GM19240 (cell line): ENCODE data around the gene GRPEL2.

ENCODE experiments used
- DNase-seq: peaks from one replicate; pipeline ENCODE4 v3.0.0; 2011; ENCODE audit warnings: low spot score; ENCODE audit not compliant: insufficient read length

GRPEL2 gene

DNA sequence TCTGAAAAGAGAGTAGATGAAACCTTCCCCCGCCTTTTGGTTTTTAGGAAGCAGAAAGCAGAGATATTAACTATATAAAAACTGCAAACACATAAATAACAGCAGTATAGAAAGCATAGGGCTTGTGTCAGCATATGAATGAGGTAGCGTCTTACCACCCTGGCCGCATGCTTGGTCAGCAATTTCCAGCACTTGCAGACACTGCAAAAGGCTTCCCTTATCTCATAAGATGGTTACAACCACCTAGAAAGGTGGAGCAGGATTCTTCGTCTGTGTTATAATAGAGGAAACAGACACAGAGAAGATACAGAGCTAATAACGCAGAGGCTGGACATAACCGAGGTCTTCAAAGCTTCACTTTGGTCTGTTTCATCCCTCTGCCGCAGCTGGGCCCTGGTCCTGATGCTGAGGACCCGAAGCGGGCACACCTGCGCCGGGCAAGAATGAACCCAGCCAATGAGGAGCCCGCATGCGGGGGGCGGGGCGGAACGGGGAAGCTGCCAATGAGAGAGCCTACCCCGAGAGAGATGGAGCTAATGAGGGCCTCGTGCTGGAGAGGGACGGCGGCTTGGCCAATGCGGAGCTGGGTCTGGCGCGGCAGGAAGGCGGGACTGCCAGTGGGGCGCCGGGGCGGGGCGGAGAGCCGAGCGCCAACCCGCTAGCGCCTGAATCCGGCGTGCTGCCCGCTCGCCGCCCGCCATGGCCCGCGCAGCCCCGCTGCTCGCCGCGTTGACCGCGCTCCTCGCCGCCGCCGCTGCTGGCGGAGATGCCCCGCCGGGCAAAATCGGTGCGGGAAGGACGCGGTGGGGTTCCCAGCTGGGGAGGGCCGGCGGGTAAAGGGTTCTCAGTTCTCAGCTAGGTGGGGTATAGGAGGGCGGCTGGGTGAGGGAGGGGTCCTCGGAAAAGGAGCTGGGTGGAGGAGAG is 12.3 kb downstream of the GRPEL2 start, which contains the start of gene PCYOX1L:
Gene PCYOX1L (plus strand): TSS at position 677 of the 924 bp plus-strand sequence. CDS start 23 bp downstream, at position 700.
- peak; percentile 89 for DNase-seq

DNA sequence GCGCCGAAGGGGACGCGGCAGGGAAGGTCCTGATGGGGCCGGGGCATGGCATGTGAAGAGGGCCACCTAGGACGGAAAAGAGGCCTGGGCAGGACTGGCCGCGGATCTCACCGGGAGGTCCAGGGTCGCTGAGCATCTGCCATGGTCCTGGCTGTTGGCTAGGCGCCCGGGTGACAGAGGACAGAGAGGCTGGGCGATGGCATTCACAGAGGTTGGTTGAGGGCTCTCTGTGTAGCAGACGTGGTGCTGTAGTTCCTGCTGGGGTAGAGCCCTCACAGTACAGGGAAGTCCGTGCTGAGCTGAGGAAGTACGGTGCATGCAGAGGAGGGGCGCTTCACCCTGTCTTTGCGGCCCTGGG is 13.0 kb downstream of the GRPEL2 start:
- DNase-seq = no peak

DNA sequence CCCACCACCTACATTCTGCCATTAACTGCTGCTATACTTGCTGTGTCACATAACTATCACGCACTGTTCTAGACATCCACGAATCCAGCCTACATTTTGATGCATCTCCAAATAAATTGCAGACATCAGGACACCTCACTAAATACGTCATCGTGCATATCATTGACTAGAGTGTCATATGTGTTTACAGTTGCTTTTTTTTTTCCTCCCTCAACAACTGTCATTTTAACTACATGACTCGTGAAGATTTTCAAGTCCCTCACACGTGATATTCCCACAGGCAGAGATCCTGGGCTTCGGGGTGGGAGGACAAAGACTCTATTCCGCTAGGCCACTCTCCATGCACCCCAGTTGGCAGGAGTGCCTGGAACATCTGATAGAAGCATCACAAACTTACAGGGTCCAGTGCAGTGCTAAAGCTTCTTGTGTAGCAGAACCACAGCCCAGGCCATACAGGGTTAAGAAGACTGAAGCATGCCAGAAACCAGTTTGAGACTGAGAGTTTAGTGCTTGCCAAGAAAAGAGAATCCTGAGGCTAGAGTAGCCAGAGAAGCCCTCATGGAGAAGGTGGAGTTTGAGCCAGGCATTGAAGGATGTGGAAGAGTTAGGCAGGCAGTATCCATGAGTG is 13.7 kb downstream of the GRPEL2 start:
- no peak for DNase-seq

DNA sequence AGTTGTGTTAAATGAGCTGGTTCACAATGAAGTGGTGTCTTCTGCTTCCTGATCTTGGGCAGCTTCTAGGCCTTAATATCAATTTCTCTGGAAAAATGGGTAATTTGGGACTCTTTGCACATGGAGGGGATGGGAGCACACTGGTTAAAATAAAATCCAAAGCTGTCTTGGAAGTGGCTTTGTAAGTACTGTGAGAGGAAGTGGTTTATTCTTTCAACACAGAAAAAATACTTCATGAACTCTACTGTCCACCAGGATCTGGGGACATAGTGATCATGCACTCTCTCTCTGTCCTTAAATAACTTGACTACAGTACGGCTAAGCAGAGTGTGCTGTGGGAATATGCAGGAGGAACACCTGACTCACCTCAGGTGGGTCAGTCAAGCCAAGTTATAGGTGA is 15.0 kb downstream of the GRPEL2 start:
- DNase-seq = no peak

DNA sequence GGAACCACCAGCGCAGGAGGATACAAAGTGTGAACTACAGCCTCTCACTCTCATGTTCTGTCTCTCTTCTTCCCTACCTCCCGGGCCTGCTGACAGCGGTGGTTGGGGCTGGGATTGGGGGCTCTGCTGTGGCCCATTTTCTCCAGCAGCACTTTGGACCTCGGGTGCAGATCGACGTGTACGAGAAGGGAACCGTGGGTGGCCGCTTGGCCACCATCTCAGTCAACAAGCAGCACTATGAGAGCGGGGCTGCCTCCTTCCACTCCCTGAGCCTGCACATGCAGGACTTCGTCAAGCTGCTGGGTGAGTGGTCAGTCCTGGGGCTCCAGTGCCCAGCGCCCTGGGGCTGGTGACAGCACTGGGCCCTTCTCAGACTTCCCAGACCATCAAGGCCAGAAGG is 17.2 kb downstream of the GRPEL2 start:
- no peak for DNase-seq

DNA sequence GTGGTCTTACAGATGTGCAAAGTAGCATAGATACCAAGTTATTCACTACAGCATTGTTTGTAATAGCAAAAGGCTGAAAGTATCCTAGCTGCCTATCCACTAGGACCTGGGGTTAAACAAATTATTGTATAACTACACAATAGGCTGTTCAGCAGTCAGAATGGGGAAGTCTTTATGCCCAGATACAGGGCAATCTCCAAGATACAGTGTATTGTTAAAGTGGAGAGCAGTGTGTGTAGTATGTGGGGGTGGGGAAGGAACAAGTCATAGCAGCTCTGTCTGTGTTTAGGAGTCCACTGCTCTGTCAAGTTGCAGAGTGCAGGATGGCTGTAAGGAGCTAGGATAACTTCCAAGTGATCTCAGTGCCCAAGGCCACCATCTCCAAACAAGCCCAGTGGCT is 18.1 kb downstream of the GRPEL2 start:
- DNase-seq = no peak

- DNase-seq = no peak
Measured at GRCh38 chr5:149363936-149364335, 18.6 kb downstream of the GRPEL2 start.

GRCh38 chr5:149364719-149365118 is 19.4 kb downstream of the GRPEL2 start:
- DNase-seq = no peak

DNA sequence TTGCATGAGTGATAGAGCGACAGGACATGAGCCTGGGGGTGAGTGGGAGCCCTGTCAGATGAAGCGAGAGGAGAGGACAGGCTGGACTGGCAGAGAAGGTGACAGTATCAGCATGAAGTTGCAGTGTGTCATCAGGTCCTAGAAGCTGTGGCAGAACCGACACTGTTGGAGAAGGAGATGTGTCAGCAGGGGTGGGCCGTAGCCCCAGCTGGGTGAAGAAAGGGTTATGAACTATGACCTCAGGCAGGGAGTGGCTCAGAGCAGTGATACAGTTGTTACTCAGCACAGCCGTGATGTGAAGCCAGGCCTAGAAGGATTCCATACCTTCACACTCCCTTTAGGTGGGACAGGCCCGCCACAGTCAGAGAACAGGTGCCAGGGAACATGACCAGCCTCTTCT is 20.1 kb downstream of the GRPEL2 start:
- no peak for DNase-seq

- no peak for DNase-seq
Measured at GRCh38 chr5:149366169-149366729, 20.9 kb downstream of the GRPEL2 start.

GRCh38 chr5:149367249-149367971 is 22.1 kb downstream of the GRPEL2 start:
- peak; percentile 70 for DNase-seq

GRCh38 chr5:149367972-149368645 is 22.8 kb downstream of the GRPEL2 start:
- no peak for DNase-seq

DNA sequence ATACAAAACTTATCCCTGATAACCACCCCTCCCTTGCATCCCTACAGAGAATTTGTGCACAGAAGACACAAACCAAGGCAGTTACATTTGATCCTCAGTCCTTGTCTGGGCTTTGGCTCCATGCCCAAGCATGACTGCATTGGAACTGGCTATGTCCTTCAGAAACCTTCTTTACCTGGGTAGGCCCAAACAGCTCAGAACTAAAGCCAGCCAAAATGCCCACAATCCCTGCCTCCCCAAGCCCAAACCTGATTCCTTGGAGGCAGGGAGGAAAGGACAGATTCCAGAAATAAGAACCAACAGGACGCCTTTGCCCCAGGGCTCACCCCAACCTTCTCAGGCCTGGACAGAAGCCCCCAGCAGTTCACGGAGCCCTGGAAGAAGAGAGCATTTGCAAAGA is 25.6 kb downstream of the GRPEL2 start:
- DNase-seq = no peak

DNA sequence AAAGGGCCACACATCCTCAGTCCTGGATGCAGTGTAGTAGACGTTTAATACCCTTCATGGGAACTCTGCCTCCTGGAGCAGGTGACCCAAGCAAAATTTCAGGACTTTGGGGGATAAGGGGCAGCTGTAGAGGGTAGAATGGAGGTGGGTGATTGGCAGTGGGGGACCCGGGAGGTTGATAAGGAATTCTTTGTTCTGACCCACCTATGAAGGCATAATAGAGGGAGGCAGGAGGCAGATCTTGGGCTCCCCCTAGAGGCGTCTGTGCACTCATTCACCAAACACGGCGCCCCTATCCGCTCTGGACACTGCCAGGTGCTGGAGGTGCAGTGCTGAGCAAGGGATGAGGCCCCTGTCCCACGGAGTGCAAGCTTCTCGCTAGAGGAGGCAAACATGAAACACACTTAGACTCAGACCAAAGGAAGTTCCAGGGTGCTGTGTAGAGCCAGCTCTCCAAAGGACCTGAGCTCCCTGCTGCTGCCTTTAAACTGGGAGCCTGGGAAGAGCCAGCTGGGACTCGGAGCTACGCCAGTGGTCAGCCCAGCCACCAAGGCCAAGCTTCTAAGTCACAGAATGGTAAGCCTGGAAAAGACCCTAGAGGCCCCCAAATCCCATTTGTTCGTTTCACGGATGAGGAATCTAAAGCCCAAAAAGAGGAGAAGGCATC is 26.1 kb downstream of the GRPEL2 start:
- peak; percentile 89 for DNase-seq

DNA sequence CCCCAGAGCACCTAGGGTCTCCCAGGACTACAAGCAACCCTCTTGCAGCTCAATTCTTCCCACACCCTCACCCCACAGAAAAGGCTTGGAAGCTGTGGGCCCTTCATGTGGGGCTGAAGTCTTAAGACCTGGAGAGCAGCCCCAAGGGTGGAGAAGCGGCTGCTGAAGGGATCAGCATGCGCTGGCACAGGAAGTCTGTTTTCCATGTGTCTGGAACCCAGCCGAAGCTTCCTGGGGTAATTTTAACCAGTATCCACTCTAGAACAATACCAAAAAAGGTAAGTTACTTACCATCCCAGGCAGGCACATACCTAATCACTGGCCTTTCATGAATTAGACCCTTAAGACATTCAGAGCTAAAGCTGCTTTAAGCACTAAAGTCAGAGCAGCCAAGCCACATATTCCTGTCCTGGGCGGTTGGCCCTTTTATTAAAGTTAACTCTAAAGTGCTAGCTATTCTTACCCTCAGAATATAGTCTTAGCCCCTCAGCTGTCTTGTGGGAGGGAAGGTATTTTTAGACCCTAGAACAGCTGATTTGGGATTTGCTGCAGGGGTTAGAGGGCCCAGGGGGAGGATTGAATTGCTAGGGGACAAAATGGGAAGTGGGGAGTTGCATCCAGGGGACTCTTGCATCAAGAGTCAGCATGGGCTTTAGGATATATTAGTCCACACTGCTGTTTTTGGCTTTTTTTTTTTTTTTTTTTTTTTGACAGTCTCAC is 26.9 kb downstream of the GRPEL2 start:
- DNase-seq = no peak

DNA sequence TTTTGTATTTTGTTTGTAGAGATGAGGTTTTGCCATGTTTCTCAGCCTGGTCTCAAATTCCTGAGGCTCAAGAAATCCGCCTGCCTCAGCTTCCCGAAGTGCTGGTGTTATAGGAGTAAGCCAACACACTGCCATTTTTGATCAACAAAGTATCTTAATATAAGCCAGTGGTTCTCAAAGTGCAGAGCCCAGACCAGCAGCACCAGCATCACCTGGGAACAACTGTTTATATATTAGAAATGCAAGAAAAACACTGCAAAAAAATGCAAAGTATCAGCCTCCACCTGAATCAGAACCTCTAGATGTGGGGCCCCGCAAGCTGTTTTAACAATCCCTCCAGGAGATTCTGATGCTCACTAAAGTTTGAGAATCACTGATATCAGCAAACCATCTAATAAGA is 27.6 kb downstream of the GRPEL2 start:
- DNase-seq = no peak

DNA sequence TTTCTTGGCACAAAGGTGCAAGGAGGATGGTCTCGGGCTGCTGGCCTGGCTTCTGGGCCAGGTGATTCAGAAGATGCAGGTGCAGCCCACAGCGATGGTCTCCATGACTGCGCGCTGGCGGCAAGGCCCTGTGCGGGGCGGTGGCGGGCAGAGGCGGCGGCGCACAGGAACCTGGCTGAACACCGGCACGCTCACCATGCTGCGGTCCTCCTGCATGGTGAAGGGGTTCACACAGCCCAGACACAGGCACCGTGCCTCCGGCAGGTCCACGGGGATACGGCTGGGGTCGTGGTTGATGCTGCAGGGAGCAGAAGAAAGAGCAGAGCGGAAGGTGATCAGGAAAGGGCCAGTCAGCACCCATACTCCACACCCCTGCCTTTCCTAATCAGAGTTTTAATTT is 29.0 kb downstream of the GRPEL2 start:
- DNase-seq = no peak

DNA sequence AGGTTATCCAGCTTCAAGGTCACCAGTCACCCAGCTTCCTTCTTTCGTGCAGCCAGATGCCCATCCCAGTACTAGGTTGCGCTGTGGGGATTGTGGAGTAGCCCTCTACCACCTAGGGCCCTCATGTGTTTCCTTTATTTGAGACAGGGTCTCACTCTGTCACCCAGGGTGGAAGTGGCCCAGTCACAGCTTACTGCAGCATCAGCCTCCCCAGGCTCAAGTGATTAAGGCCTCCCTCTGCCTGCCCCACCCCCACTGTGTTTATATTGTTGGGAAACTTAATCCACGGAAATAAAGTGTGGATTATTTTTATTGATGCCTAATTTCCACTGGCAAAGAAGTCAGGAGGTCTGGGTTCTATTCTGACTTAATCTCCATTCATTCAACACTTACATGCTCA is 29.5 kb downstream of the GRPEL2 start:
- DNase-seq = no peak

DNA sequence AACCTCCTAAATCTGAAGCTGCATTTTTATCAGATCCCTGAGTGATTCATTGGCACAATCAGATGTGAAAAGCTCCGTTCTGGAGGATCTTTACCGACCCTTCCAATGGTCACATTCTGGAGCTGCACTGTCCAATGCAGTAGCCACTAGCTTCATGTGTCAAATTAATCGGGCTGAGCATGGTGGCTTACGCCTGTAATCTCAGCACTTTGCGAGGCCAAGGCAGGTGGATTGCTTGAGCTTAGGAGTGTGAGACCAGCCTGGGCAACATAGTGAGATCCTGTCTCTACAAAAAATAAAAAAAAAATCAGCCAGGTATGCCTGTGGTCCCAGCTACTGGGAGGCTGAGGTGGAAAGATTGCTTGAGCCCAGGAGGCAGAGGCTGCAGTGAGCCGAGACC is 30.1 kb downstream of the GRPEL2 start:
- DNase-seq = no peak

DNA sequence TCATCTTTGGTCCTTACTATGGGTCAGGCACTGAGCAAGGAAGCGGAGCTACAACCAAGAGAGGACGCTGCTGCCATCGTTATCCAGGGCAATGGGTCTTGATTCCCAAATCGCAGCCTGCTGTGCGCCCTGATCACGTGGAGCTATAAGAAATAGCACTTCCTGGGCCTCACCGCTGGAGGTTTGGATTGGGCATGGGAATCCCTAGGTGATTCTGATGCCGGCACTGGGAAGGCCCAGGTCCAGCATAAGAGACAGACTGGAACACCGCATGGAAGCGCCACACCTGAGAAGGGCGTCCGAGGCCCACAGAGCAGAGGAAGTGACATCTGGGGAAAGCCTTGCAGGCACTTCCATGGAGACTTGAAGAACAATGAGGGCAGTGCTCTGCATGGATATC is 30.8 kb downstream of the GRPEL2 start:
- no peak for DNase-seq
